ENCODE measurements around the gene DHRSX. TPM values are rescaled to one million over a fixed set of nuclear protein-coding genes. Genes with fewer than 3 reads are reported as not detected.

DHRSX gene
- total and polyA plus RNA-seq, 2 donors (not counting 1 experiment from before 2014, with no cell fraction given), result 18.8 to 39.0 TPM

GRCh38 chrX:2330487-2330886 is 170.3 kb downstream of the DHRSX start:
- Mint-ChIP-seq H3K4me3 (no peak overlapping the region), H3K9me3 (ENCODE audit: insufficient read depth) (peaks cover 4% of the 10 kb centered on the region), H3K27ac (no peak overlapping the region), H3K4me1 (peaks cover 14% of the 10 kb centered on the region), H3K27me3 (no peaks in the 10 kb centered on the region)
- Histone ChIP-seq H3K79me2 (ENCODE audit: control insufficient read depth, insufficient read depth, low read length) (no peaks in the 10 kb centered on the region), H3K9ac (ENCODE audit: low read length) (no peak overlapping the region), H3K4me3 (ENCODE audit: control extremely low read depth in 1 of 5, extremely low read depth in 1 of 5, insufficient read depth in 1 of 5, low read depth in 2 of 5, low read length in 4 of 5) (no peak overlapping the region), H4K20me1 (ENCODE audit: control insufficient read depth, insufficient read depth, low read length, poor library complexity, severe bottlenecking) (no peaks in the 10 kb centered on the region), H2AFZ (ENCODE audit: insufficient read depth, low read depth, low read length, poor library complexity, severe bottlenecking) (no peak overlapping the region), H3K4me1 (ENCODE audit: control insufficient read depth in 2 of 2, insufficient read depth in 2 of 2, low read length in 2 of 2) (peaks cover 4 to 6% of the 10 kb centered on the region in 2 donors), H3K27ac (ENCODE audit: low read length in 2 of 2) (no peak overlapping the region), H3K27me3 (replicated peaks in 1 of 4; ENCODE audit: control extremely low read depth in 1 of 4, control insufficient read depth in 3 of 4, insufficient read depth in 4 of 4, low read length in 3 of 4) (no peaks in the 10 kb centered on the region), H3K36me3 (replicated peaks in 1 of 2; ENCODE audit: control extremely low read depth in 1 of 2, control insufficient read depth in 1 of 2, extremely low read depth in 1 of 2, insufficient read depth in 2 of 2, low read length in 1 of 2) (no peaks in the 10 kb centered on the region), H3K9me3 (ENCODE audit: control extremely low read depth in 1 of 3, control insufficient read depth in 2 of 3, insufficient read depth in 1 of 3, low read length in 2 of 3) (peaks cover 0 to 7% (median 5%) of the 10 kb centered on the region in 3 donors), H3K4me2 (replicated peaks; ENCODE audit: low read depth, low read length, poor library complexity, severe bottlenecking) (no peak overlapping the region)
- 71% methylated on average over 2 of the region's 2 CpGs for WGBS (ENCODE audit: insufficient coverage)
- ChIA-PET POLR2A (no interaction called here), CTCF (no interaction called here)
- TF ChIP-seq, protein P1, sequence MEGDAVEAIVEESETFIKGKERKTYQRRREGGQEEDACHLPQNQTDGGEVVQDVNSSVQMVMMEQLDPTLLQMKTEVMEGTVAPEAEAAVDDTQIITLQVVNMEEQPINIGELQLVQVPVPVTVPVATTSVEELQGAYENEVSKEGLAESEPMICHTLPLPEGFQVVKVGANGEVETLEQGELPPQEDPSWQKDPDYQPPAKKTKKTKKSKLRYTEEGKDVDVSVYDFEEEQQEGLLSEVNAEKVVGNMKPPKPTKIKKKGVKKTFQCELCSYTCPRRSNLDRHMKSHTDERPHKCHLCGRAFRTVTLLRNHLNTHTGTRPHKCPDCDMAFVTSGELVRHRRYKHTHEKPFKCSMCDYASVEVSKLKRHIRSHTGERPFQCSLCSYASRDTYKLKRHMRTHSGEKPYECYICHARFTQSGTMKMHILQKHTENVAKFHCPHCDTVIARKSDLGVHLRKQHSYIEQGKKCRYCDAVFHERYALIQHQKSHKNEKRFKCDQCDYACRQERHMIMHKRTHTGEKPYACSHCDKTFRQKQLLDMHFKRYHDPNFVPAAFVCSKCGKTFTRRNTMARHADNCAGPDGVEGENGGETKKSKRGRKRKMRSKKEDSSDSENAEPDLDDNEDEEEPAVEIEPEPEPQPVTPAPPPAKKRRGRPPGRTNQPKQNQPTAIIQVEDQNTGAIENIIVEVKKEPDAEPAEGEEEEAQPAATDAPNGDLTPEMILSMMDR (IDR thresholded peaks at IDR 0.05), result peak; percentile 9
- no peak for TF ChIP-seq EZH2 (IDR thresholded peaks at IDR 0.05; ENCODE audit: borderline replicate concordance, insufficient read depth, low read depth, low read length, poor library complexity, severe bottlenecking)
- ATAC-seq (ENCODE audit: low read depth) (no peak), DNase-seq (no peak)
- intact Hi-C loops (cut with micrococcal nuclease), result no loop called here

DNA sequence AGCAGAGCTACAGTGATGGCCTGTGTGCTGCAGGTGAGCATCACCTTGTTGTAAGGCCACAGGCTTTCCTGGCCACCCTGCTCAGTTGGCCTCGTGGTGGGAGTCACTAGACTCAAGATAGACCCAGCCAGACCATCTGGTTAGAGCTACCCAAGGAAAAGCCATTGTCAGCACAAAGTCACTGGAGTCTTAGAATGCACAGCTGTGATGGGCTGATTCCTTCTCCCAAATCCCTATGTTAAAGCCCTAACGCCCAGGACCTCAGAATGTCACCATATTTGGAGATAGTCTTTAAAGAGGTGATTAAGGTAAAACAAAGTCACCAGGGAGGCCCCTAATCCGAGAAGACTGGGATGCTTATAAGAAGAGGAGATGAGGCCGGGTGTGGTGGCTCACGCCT is 173.4 kb downstream of the DHRSX start:
- Mint-ChIP-seq H3K4me1 (peaks cover 34% of the 10 kb centered on the region), H3K27me3 (no peaks in the 10 kb centered on the region), H3K27ac (no peak overlapping the region), H3K9me3 (ENCODE audit: insufficient read depth) (peaks cover 4% of the 10 kb centered on the region), H3K4me3 (no peak overlapping the region)
- Histone ChIP-seq H4K20me1 (ENCODE audit: control insufficient read depth, insufficient read depth, low read length, poor library complexity, severe bottlenecking) (no peaks in the 10 kb centered on the region), H2AFZ (ENCODE audit: insufficient read depth, low read depth, low read length, poor library complexity, severe bottlenecking) (no peak overlapping the region), H3K79me2 (ENCODE audit: control insufficient read depth, insufficient read depth, low read length) (peaks cover 5% of the 10 kb centered on the region), H3K27me3 (replicated peaks in 1 of 4; ENCODE audit: control extremely low read depth in 1 of 4, control insufficient read depth in 3 of 4, insufficient read depth in 4 of 4, low read length in 3 of 4) (no peaks in the 10 kb centered on the region), H3K4me2 (replicated peaks; ENCODE audit: low read depth, low read length, poor library complexity, severe bottlenecking) (no peak overlapping the region), H3K4me1 (ENCODE audit: control insufficient read depth in 2 of 2, insufficient read depth in 2 of 2, low read length in 2 of 2) (peaks cover 13 to 14% of the 10 kb centered on the region in 2 donors), H3K36me3 (replicated peaks in 1 of 2; ENCODE audit: control extremely low read depth in 1 of 2, control insufficient read depth in 1 of 2, extremely low read depth in 1 of 2, insufficient read depth in 2 of 2, low read length in 1 of 2) (no peaks in the 10 kb centered on the region), H3K4me3 (ENCODE audit: control extremely low read depth in 1 of 5, extremely low read depth in 1 of 5, insufficient read depth in 1 of 5, low read depth in 2 of 5, low read length in 4 of 5) (no peak overlapping the region), H3K9ac (ENCODE audit: low read length) (no peak overlapping the region), H3K27ac (ENCODE audit: low read length in 2 of 2) (no peak overlapping the region), H3K9me3 (ENCODE audit: control extremely low read depth in 1 of 3, control insufficient read depth in 2 of 3, insufficient read depth in 1 of 3, low read length in 2 of 3) (peaks cover 0 to 20% (median 10%) of the 10 kb centered on the region in 3 donors)
- 100% methylated on average over 1 of the region's 5 CpGs for WGBS (ENCODE audit: insufficient coverage)
- POLR2A ChIA-PET, result no interaction called here
- intact Hi-C loops (cut with micrococcal nuclease), result no loop called here
- DNase-seq (no peak), ATAC-seq (ENCODE audit: low read depth) (no peak)
- CTCF ChIA-PET, result no interaction called here
- no peak for TF ChIP-seq EZH2 (IDR thresholded peaks at IDR 0.05; ENCODE audit: borderline replicate concordance, insufficient read depth, low read depth, low read length, poor library complexity, severe bottlenecking)
- TF ChIP-seq, protein P1 (IDR thresholded peaks at IDR 0.05), result no peak
